WERI-Rb-1 (cell line): ENCODE measurements around the gene BEGAIN.

Experiments used
- DNase-seq: peaks from one replicate; pipeline ENCODE4 v3.0.0-alpha.2; 2020
- H3K27ac ChIP-seq: fragments of 250-450 bp; sonication (Bioruptor Pico); 2 replicates; pipeline ENCODE4 v1.5.1; 2020; ENCODE audit warnings: mild to moderate bottlenecking, moderate library complexity
- H3K27me3 ChIP-seq: fragments of 250-450 bp; sonication (Bioruptor Pico); 2 replicates; pipeline ENCODE4 v1.5.1; 2021; ENCODE audit warnings: mild to moderate bottlenecking, low read depth, moderate library complexity; ENCODE audit not compliant: insufficient read depth, severe bottlenecking
- H3K36me3 ChIP-seq: fragments of 250-450 bp; sonication (Bioruptor Pico); 2 replicates; pipeline ENCODE4 v1.5.1; 2020; ENCODE audit warnings: mild to moderate bottlenecking, moderate library complexity
- H3K4me3 ChIP-seq: 2 replicates; pipeline ENCODE4 v1.5.1; 2011; ENCODE audit warnings: low read depth, mild to moderate bottlenecking, control low read depth, low read length
- H3K9me3 ChIP-seq: fragments of 250-450 bp; sonication (Bioruptor Pico); 2 replicates; pipeline ENCODE4 v1.5.1; 2021; ENCODE audit warnings: mild to moderate bottlenecking, moderate library complexity; ENCODE audit not compliant: severe bottlenecking
- TF ChIP-seq, protein P1 (sequence below): IDR thresholded peaks from 2 replicates; pipeline ENCODE4 v1.5.1; 2011; ENCODE audit warnings: low read depth, mild to moderate bottlenecking, control low read depth, inconsistent platforms, low read length

BEGAIN gene

DNA sequence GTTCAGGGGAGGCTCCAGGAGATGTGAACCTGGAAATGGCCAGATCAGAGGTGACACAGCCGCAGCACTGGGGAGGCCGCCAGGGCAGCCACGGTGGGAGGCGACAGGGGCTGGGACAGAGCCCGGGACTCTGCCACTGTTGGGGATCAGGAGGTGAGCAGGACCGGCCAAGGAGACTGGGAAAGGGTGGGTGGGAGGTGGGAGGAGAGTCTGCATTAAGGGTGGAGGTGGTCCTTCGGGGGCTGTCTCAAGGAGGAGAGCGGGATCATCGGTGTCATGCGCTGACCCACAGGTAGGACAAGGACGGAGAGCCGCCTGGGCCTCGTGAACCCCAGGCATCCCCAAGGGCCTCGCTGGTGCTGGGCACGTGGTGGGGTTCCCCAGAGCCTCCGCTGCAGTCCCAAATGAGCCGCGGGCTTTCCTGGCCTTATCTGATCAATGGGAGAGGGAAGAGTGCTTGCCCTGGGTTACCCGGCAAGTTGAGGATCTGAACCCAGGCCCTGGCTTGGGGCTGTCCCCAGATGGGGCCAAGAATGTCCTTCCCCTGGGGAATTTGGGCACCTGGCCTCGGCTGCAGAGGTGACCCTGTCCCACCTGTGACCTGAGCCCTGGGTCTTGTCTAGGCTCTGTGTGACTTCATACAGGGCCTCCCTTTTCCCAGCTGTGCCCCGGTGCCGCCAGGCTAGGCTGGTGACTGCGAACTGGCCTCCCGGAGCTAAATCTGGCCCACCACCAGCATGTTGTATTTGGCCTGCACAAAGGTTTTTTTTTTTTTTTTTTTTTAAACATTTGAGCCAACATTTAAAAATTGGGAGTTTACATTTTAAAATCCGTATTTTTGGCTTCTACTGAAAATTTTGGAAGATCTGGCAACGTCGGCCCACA, 13.2 kb downstream of the BEGAIN start:
- Histone ChIP-seq H3K36me3 (no peaks in the 10 kb centered on the region), H3K27ac (no peak overlapping the region), H3K4me3 (no peak overlapping the region), H3K27me3 (peaks cover 12% of the 10 kb centered on the region), H3K9me3 (no peaks in the 10 kb centered on the region)
- TF ChIP-seq, protein P1, sequence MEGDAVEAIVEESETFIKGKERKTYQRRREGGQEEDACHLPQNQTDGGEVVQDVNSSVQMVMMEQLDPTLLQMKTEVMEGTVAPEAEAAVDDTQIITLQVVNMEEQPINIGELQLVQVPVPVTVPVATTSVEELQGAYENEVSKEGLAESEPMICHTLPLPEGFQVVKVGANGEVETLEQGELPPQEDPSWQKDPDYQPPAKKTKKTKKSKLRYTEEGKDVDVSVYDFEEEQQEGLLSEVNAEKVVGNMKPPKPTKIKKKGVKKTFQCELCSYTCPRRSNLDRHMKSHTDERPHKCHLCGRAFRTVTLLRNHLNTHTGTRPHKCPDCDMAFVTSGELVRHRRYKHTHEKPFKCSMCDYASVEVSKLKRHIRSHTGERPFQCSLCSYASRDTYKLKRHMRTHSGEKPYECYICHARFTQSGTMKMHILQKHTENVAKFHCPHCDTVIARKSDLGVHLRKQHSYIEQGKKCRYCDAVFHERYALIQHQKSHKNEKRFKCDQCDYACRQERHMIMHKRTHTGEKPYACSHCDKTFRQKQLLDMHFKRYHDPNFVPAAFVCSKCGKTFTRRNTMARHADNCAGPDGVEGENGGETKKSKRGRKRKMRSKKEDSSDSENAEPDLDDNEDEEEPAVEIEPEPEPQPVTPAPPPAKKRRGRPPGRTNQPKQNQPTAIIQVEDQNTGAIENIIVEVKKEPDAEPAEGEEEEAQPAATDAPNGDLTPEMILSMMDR, result no peak
- DNase-seq, result no peak

GRCh38 chr14:100573002-100573756, 14.0 kb downstream of the BEGAIN start:
- no peak for DNase-seq
- no peak overlapping the region for H3K27ac ChIP-seq
- TF ChIP-seq, protein P1, result no peak
- peaks cover 19% of the 10 kb centered on the region for H3K27me3 ChIP-seq
- H3K36me3 ChIP-seq, result no peaks in the 10 kb centered on the region
- H3K4me3 ChIP-seq, result no peak overlapping the region
- no peaks in the 10 kb centered on the region for H3K9me3 ChIP-seq

DNA sequence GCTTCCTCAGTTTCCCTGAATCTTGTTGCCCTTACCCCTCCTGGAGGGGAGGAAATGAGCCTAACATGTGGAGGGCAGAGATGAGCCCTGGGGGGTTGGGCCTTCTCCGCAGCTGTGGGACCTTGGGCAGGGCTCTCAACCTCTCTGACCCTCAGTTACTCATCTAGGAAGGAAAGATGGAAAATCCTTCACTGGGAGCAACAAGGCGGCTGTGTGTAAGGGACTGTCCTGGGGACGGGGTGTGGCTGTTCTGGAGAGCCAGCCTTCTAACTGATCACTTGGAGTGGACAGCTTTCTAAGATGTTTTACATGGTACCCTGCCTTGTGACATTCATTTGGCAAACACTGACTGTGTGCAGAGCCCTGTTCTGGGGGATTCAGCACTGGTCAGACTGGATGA, 14.7 kb downstream of the BEGAIN start:
- no peak overlapping the region for H3K27ac ChIP-seq
- TF ChIP-seq, protein P1, result no peak
- no peak for DNase-seq

GRCh38 chr14:100571837-100572236, 15.4 kb downstream of the BEGAIN start:
- H3K9me3 ChIP-seq, result no peaks in the 10 kb centered on the region
- peaks cover 20% of the 10 kb centered on the region for H3K27me3 ChIP-seq
- H3K27ac ChIP-seq, result no peak overlapping the region
- TF ChIP-seq, protein P1, result no peak
- H3K4me3 ChIP-seq, result no peak overlapping the region
- no peaks in the 10 kb centered on the region for H3K36me3 ChIP-seq
- DNase-seq, result no peak

More for the DNA sequence above, 14.7 kb downstream of the BEGAIN start:
- Histone ChIP-seq H3K36me3 (no peaks in the 10 kb centered on the region), H3K27me3 (peaks cover 20% of the 10 kb centered on the region), H3K4me3 (no peak overlapping the region), H3K9me3 (no peaks in the 10 kb centered on the region)

- DNase-seq, result no peak
- TF ChIP-seq, protein P1, result no peak
- H3K4me3 ChIP-seq, result no peak overlapping the region
- no peaks in the 10 kb centered on the region for H3K36me3 ChIP-seq
- H3K9me3 ChIP-seq, result no peaks in the 10 kb centered on the region
- peaks cover 20% of the 10 kb centered on the region for H3K27me3 ChIP-seq
- no peak overlapping the region for H3K27ac ChIP-seq
These were observed 16.3 kb downstream of the BEGAIN start for GRCh38 chr14:100570726-100571454.
